ENCODE measurements around the gene AFF3. TPM values are rescaled to one million over a fixed set of nuclear protein-coding genes. Genes with fewer than 3 reads are reported as not detected.
A peak's percentile ranks its signal among the peaks of the same experiment; 100 is the strongest.

AFF3 gene
- total RNA-seq, 1 donor from 2014 or later, result 8.0 TPM

- H3K27ac ChIP-seq (replicated peaks), result peak overlapping the region; percentile 74
- DNase-seq, result no peak
- peaks cover 26% of the 10 kb centered on the region for H3K4me1 ChIP-seq
- intact Hi-C loops (cut with micrococcal nuclease), result no loop called here
- TF ChIP-seq CTCF (IDR thresholded peaks at IDR 0.05; ENCODE audit: borderline replicate concordance), result no peak
- no peaks in the 10 kb centered on the region for H3K36me3 ChIP-seq
- H3K4me3 ChIP-seq, result no peak overlapping the region
- H3K9me3 ChIP-seq (replicated peaks), result no peaks in the 10 kb centered on the region
- no peaks in the 10 kb centered on the region for H3K27me3 ChIP-seq (ENCODE audit: low read depth)
These were observed 485.4 kb downstream of the AFF3 start for GRCh38 chr2:99656994-99657393.

DNA sequence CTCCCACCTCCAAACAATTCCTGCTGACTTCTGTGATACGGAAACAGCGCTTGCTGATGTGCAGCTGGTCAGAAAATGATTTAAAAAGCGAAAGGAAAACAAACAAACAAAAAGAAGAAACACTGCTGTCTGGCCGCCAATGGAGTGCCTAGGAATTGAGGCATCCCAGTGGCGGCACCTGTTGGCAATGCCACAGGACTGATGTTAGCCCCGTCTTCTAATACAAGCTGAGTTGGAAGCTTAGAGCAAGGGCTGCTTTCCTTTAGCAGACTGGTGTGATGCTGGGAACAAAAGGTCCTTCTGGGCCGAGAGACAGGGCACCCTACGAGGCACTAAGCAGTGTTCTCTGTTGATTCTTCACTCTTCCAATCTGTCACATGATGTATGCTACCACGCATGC is 489.0 kb downstream of the AFF3 start:
- no peak for TF ChIP-seq CTCF (IDR thresholded peaks at IDR 0.05; ENCODE audit: borderline replicate concordance)

GRCh38 chr2:99652862-99653261 is 489.5 kb downstream of the AFF3 start:
- DNase-seq, result no peak
- no peaks in the 10 kb centered on the region for H3K9me3 ChIP-seq (replicated peaks)
- no peak overlapping the region for H3K4me3 ChIP-seq
- peaks cover 34% of the 10 kb centered on the region for H3K4me1 ChIP-seq
- H3K36me3 ChIP-seq, result no peaks in the 10 kb centered on the region
- TF ChIP-seq CTCF (IDR thresholded peaks at IDR 0.05; ENCODE audit: borderline replicate concordance), result no peak
- H3K27ac ChIP-seq (replicated peaks), result no peak overlapping the region
- no peaks in the 10 kb centered on the region for H3K27me3 ChIP-seq (ENCODE audit: low read depth)
- intact Hi-C loops (cut with micrococcal nuclease), result no loop called here

More for the DNA sequence above, 489.0 kb downstream of the AFF3 start:
- intact Hi-C loops (cut with micrococcal nuclease), result no loop called here
- Histone ChIP-seq H3K36me3 (no peaks in the 10 kb centered on the region), H3K4me3 (no peak overlapping the region), H3K9me3 (replicated peaks) (no peaks in the 10 kb centered on the region), H3K27me3 (ENCODE audit: low read depth) (no peaks in the 10 kb centered on the region), H3K4me1 (peaks cover 28% of the 10 kb centered on the region), H3K27ac (replicated peaks) (no peak overlapping the region)
- no peak for DNase-seq

DNA sequence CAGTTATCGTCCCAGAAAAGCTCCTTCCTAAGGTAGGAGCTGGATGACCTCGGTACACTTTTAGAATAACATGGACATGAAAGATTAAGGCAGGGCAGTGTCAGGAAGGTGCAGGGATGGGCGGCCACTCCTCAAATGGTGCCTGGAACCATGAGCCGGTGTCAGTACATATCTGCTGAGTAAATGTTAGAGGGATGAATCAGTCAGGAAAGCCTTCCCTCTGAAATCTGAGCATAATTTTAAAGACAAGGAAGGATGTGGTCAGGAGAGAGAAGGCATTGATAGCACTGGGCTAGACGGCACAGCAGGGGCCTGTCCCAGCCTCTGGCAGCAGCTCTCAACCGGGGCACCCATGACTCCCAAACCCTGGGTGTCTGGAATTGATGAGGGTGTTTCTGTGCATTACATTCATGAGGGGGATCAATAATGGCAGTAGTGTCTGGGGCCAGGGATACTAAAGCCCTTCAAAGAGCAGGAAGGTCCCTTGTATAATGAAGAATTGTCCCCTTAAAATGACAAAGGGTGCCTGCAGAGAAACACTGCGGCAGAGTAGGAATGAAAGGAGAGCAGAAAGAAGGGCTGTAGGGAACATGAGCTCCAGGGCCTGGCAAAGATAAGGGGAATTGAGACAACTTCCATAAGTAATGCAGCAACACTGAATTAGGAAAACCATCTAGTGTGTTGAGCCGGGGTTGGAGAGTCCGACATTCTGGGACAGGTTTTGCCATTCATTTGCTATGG is 490.3 kb downstream of the AFF3 start:
- no peak overlapping the region for H3K27ac ChIP-seq (replicated peaks)
- H3K4me3 ChIP-seq, result no peak overlapping the region
- intact Hi-C loops (cut with micrococcal nuclease), result no loop called here
- H3K4me1 ChIP-seq, result peaks cover 32% of the 10 kb centered on the region
- no peaks in the 10 kb centered on the region for H3K9me3 ChIP-seq (replicated peaks)
- no peak for DNase-seq
- H3K36me3 ChIP-seq, result no peaks in the 10 kb centered on the region
- H3K27me3 ChIP-seq (ENCODE audit: low read depth), result no peaks in the 10 kb centered on the region
- TF ChIP-seq CTCF (IDR thresholded peaks at IDR 0.05; ENCODE audit: borderline replicate concordance), result no peak

GRCh38 chr2:99648906-99649789 is 493.2 kb downstream of the AFF3 start:
- Histone ChIP-seq H3K36me3 (no peaks in the 10 kb centered on the region), H3K27me3 (ENCODE audit: low read depth) (no peaks in the 10 kb centered on the region), H3K9me3 (replicated peaks) (no peaks in the 10 kb centered on the region), H3K4me1 (peaks cover 34% of the 10 kb centered on the region), H3K27ac (replicated peaks) (peak overlapping the region; percentile 83), H3K4me3 (no peak overlapping the region)
- no peak for TF ChIP-seq CTCF (IDR thresholded peaks at IDR 0.05; ENCODE audit: borderline replicate concordance)
- no peak for DNase-seq
- intact Hi-C loops (cut with micrococcal nuclease), result no loop called here

Data from left ventricle myocardium inferior (tissue), 1 donor.